Effector memory CD4-positive, alpha-beta T cell (primary cell): Measurements from ENCODE around the gene PRKCB.

Experiments
- DNase-seq, 3 donors: peaks; one replicate each; pipeline ENCODE4 v3.0.0-alpha.2; 2020
- H3K27ac ChIP-seq: 2 replicates; pipeline ENCODE4 v1.7.0; 2013; ENCODE audit warnings: mild to moderate bottlenecking, low read length, moderate library complexity; ENCODE audit not compliant: insufficient read depth, poor library complexity, severe bottlenecking
- H3K27me3 ChIP-seq: replicated peaks from 2 replicates; pipeline ENCODE4 v1.7.0; 2013; ENCODE audit warnings: mild to moderate bottlenecking, low read length; ENCODE audit not compliant: insufficient read depth, control insufficient read depth, poor library complexity, severe bottlenecking
- H3K36me3 ChIP-seq: 2 replicates; pipeline ENCODE4 v1.7.0; 2013; ENCODE audit warnings: mild to moderate bottlenecking, low read length, moderate library complexity; ENCODE audit not compliant: control insufficient read depth, insufficient read depth
- H3K4me1 ChIP-seq: 2 replicates; pipeline ENCODE4 v1.7.0; 2013; ENCODE audit warnings: low read length, mild to moderate bottlenecking; ENCODE audit not compliant: control insufficient read depth, insufficient read depth, poor library complexity, severe bottlenecking
- H3K4me3 ChIP-seq: 2 replicates; pipeline ENCODE4 v1.7.0; 2013; ENCODE audit warnings: low read length, low read depth, mild to moderate bottlenecking; ENCODE audit not compliant: insufficient read depth, poor library complexity, severe bottlenecking
- H3K9me3 ChIP-seq: 2 replicates; pipeline ENCODE4 v1.7.0; 2013; ENCODE audit warnings: mild to moderate bottlenecking, low read length, moderate library complexity; ENCODE audit not compliant: control insufficient read depth

PRKCB gene

GRCh38 chr16:24071666-24072360, 236.0 kb downstream of the PRKCB start:
- H3K27ac ChIP-seq: no peak overlapping the region
- no peaks in the 10 kb centered on the region for H3K9me3 ChIP-seq
- H3K27me3 ChIP-seq: no peaks in the 10 kb centered on the region
- no peaks in the 10 kb centered on the region for H3K4me1 ChIP-seq
- no peaks in the 10 kb centered on the region for H3K36me3 ChIP-seq
- no peak overlapping the region for H3K4me3 ChIP-seq
- DNase-seq: no peak

- H3K36me3 ChIP-seq: no peaks in the 10 kb centered on the region
- no peaks in the 10 kb centered on the region for H3K4me1 ChIP-seq
- H3K27me3 ChIP-seq: no peaks in the 10 kb centered on the region
- H3K9me3 ChIP-seq: no peaks in the 10 kb centered on the region
- no peak for DNase-seq
- H3K27ac ChIP-seq: no peak overlapping the region
- H3K4me3 ChIP-seq: no peak overlapping the region
These were observed 237.5 kb downstream of the PRKCB start for GRCh38 chr16:24073321-24073720.

GRCh38 chr16:24074574-24074973, 238.8 kb downstream of the PRKCB start:
- H3K4me1 ChIP-seq: no peaks in the 10 kb centered on the region
- no peak overlapping the region for H3K27ac ChIP-seq
- no peaks in the 10 kb centered on the region for H3K36me3 ChIP-seq
- no peak for DNase-seq
- H3K27me3 ChIP-seq: no peaks in the 10 kb centered on the region
- no peak overlapping the region for H3K4me3 ChIP-seq
- H3K9me3 ChIP-seq: no peaks in the 10 kb centered on the region

GRCh38 chr16:24075302-24075701, 239.5 kb downstream of the PRKCB start:
- no peak for DNase-seq
- Histone ChIP-seq H3K27me3 (no peaks in the 10 kb centered on the region), H3K27ac (no peak overlapping the region), H3K9me3 (no peaks in the 10 kb centered on the region), H3K36me3 (no peaks in the 10 kb centered on the region), H3K4me1 (no peaks in the 10 kb centered on the region), H3K4me3 (no peak overlapping the region)

- Histone ChIP-seq H3K4me1 (no peaks in the 10 kb centered on the region), H3K4me3 (no peak overlapping the region), H3K27ac (no peak overlapping the region), H3K9me3 (no peaks in the 10 kb centered on the region), H3K27me3 (no peaks in the 10 kb centered on the region), H3K36me3 (no peaks in the 10 kb centered on the region)
- no peak for DNase-seq
These were observed 240.3 kb downstream of the PRKCB start for GRCh38 chr16:24075931-24076716.

GRCh38 chr16:24077292-24077691, 241.5 kb downstream of the PRKCB start:
- Histone ChIP-seq H3K4me3 (no peak overlapping the region), H3K36me3 (no peaks in the 10 kb centered on the region), H3K27me3 (no peaks in the 10 kb centered on the region), H3K4me1 (no peaks in the 10 kb centered on the region), H3K27ac (no peak overlapping the region), H3K9me3 (no peaks in the 10 kb centered on the region)
- DNase-seq: no peak

GRCh38 chr16:24077966-24078365, 242.2 kb downstream of the PRKCB start:
- H3K27me3 ChIP-seq: no peaks in the 10 kb centered on the region
- no peak overlapping the region for H3K4me3 ChIP-seq
- no peaks in the 10 kb centered on the region for H3K36me3 ChIP-seq
- no peaks in the 10 kb centered on the region for H3K4me1 ChIP-seq
- H3K27ac ChIP-seq: no peak overlapping the region
- no peak for DNase-seq
- H3K9me3 ChIP-seq: no peaks in the 10 kb centered on the region

GRCh38 chr16:24085666-24086065, 249.9 kb downstream of the PRKCB start:
- Histone ChIP-seq H3K27me3 (no peaks in the 10 kb centered on the region), H3K36me3 (no peaks in the 10 kb centered on the region), H3K4me1 (no peaks in the 10 kb centered on the region), H3K4me3 (no peak overlapping the region), H3K27ac (no peak overlapping the region), H3K9me3 (no peaks in the 10 kb centered on the region)
- no peak for DNase-seq

- DNase-seq: no peak
- no peak overlapping the region for H3K4me3 ChIP-seq
- H3K27ac ChIP-seq: no peak overlapping the region
- peaks cover 4% of the 10 kb centered on the region for H3K36me3 ChIP-seq
- H3K4me1 ChIP-seq: no peaks in the 10 kb centered on the region
- H3K9me3 ChIP-seq: no peaks in the 10 kb centered on the region
- H3K27me3 ChIP-seq: no peaks in the 10 kb centered on the region
These were observed 252.2 kb downstream of the PRKCB start for GRCh38 chr16:24087891-24088410.

- DNase-seq: no peak
- H3K27ac ChIP-seq: no peak overlapping the region
- no peak overlapping the region for H3K4me3 ChIP-seq
- no peaks in the 10 kb centered on the region for H3K4me1 ChIP-seq
- no peaks in the 10 kb centered on the region for H3K27me3 ChIP-seq
- peaks cover 11% of the 10 kb centered on the region for H3K36me3 ChIP-seq
- no peaks in the 10 kb centered on the region for H3K9me3 ChIP-seq
These were observed 253.0 kb downstream of the PRKCB start for GRCh38 chr16:24088767-24089166.
